GM21723 (cell line): ENCODE measurements around the gene ALLC.

Source experiments
- ATAC-seq: cut with Tn5 transposase; IDR thresholded peaks from one replicate; pipeline ENCODE4 v1.9.1; 2021; ENCODE audit warnings: mild to moderate bottlenecking, moderate library complexity; ENCODE audit not compliant: unreplicated experiment

Gene ALLC

DNA sequence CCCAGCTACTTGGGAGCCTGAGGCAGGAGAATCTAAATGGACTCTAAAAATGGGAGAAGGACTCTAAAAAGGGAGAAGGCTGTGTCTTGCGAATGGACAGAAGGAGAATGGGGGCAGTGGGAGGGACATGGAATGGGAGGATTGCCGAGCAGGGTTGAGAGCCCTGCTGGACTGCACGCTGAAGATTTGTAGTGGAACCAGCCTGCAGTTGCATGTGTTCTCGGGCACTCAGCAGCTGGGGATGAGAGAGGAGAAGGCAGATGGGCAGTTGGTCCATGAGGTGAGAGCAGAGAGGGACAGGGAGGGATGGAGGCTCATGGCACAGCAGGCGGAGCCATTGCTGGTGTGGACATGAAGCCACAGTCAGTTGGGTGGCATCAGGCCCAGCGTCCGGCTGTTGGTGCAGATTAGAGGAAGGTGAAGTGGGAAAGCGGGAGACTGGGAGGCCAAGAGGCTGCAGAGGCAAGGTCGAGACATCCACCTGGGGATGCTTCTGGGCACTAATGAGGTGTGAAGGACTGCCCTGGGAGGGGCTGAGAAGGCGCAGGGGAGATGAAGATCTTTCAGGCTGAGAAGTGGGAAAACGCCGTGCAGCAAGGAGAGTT lies 86.1 kb downstream of the ALLC start:
- no peak for ATAC-seq

DNA sequence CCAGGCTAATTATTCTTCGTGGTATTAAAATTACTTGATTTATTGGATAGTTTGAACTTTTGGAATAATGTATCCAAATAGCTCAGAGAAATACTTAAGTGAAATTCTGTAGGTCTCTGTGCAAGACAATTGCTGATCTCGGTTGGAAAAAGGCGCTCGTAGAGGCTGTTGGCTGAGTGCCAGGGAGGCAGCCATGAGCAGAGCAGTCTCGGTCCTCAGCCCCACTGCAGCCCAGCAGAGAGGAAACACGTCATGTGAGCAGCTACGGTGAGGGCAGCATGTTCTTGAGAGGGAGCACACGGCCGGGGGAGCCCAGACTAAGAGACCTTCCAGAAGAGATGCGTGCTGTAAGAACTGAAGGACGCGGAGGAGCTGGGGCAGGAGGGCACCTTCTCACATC lies 87.9 kb downstream of the ALLC start:
- ATAC-seq, result no peak

GRCh38 chr2:3747032-3747654 lies 89.1 kb downstream of the ALLC start:
- ATAC-seq, result no peak

- ATAC-seq, result no peak
Measured at GRCh38 chr2:3747826-3748225, 89.8 kb downstream of the ALLC start.

DNA sequence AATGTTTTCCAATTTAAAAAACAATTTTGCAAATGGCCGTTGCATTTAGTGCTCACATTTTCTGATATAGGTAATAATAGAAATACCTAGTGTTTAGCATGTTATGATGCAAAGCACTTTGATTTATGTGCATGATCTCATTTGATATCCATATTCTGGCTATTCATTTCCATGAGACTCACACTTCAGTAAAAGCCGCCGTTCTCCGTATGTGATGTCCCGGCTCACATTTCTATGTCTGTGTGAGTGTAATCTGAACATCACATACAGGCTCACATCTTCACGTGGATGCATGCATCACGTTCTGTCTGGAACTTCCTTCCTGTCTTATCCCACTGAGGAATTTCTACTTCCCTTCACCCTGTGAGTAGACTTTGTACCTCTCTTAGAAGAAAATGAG lies 91.2 kb downstream of the ALLC start:
- no peak for ATAC-seq

DNA sequence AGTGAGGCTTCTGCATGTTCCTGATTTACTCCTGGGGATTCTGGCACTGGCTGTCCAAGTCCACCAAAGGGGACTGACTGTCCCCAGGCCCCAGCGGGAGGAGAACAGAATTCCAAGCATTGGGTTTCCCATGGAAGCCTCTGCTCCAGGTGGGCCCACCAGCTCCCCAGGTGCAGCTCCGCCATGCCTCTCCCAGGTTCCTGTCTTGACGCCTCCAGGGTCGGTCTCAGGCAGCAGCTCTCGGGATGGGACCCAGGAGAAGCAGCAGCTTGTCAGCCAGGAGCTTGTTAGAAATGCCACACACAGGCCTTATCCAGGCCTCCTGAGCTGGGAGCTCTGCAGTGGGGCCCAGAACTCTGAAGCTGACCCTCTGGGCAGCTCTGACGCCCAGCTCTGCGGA lies 93.3 kb downstream of the ALLC start:
- ATAC-seq, result no peak

GRCh38 chr2:3751806-3752205 lies 93.8 kb downstream of the ALLC start:
- no peak for ATAC-seq
